Activated CD4-positive, alpha-beta T cell treated with anti-CD3 and anti-CD28 coated beads for 36 hours (primary cell): ENCODE results near the gene SYT13. TPM values are rescaled to one million over a fixed set of nuclear protein-coding genes. Genes with fewer than 3 reads are reported as not detected.

Experiments used
- ATAC-seq: fragments of 200-7000 bp; cut with Tn5 transposase; one replicate; pipeline ENCODE4 v1.10.0; 2021; ENCODE audit warnings: mild to moderate bottlenecking, moderate library complexity
- CTCF ChIA-PET: fragments of 350-600 bp; sonication (Branson Sonifier 250); formaldehyde crosslinking; loops from one replicate; lab custom pipeline; 2021; ENCODE audit warnings: antibody characterized with exemption; lab: Charles Lee
- POLR2A ChIA-PET: fragments of 350-600 bp; sonication (Branson Sonifier 250); formaldehyde crosslinking; loops from one replicate; lab custom pipeline; 2021; ENCODE audit warnings: antibody characterized with exemption, inconsistent platforms; lab: Charles Lee
- DNase-seq: peaks from one replicate; pipeline ENCODE4 v3.0.0-alpha.2; 2020
- H3K27ac Mint-ChIP-seq: one replicate; pipeline ENCODE4 v1.8.0; 2021; ENCODE audit warnings: mixed read lengths
- H3K27me3 Mint-ChIP-seq: one replicate; pipeline ENCODE4 v1.8.0; 2021; ENCODE audit warnings: mixed read lengths
- H3K36me3 Mint-ChIP-seq: one replicate; pipeline ENCODE4 v1.8.0; 2021; ENCODE audit warnings: low read depth, mixed read lengths
- H3K4me1 Mint-ChIP-seq: one replicate; pipeline ENCODE4 v1.8.0; 2021; ENCODE audit warnings: mixed read lengths
- H3K4me3 Mint-ChIP-seq: one replicate; pipeline ENCODE4 v1.8.0; 2021; ENCODE audit warnings: mild to moderate bottlenecking, moderate library complexity, mixed read lengths
- H3K9me3 Mint-ChIP-seq: one replicate; pipeline ENCODE4 v1.8.0; 2021; ENCODE audit warnings: low read depth, mixed read lengths
- intact Hi-C, 2 experiments: fragments of 100-400 bp; cut with DNase I in 1 of 2; cut with micrococcal nuclease in 1 of 2; formaldehyde crosslinking; loops; one replicate each; pipeline versions ENCODE4 v1.14.2 to v1.15.1; 2022 to 2024; cut with DNase I, micrococcal nuclease
- total RNA-seq, 2 experiments: library from RNA; stranded (reverse); gene quantifications; one replicate each; pipeline ENCODE4 v1.2.3, GENCODE V29; 2021

Gene SYT13
- total RNA-seq, 2 experiments from 2014 or later: not detected

DNA sequence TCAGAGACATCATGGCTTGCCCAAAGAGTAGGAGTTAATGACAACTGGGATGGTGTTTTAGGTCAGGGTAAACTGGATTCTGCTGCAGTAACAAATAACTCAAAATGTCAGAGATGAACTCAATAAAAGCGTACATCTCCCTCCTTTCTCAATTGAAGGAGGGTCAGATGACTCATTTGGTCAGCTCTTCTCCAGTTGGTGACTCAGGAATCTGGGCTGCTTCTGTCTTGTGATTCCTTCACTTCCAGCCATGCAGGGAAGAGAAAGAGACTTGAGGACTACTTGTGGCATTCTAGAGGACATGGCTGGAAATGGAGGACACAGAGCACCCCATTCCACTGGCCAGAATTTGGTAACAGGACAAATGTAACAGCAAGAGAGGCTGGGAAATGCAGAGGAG lies 3.2 kb upstream of the SYT13 start:
- Mint-ChIP-seq H3K4me3 (no peak overlapping the region), H3K27ac (no peak overlapping the region)
- CTCF ChIA-PET: interaction anchor here (1.0 kb wide), 1 partner anchor 179 kb away, joined by 5 read pairs; no protein-coding TSS in a partner anchor

GRCh38 chr11:45288339-45288738 lies 2.2 kb upstream of the SYT13 start:
- no peak overlapping the region for H3K4me3 Mint-ChIP-seq
- H3K9me3 Mint-ChIP-seq: no peaks in the 10 kb centered on the region
- DNase-seq: no peak
- ATAC-seq: no peak
- CTCF ChIA-PET: interaction anchor here (0.6 to 2.2 kb wide), 5 partner anchors 16 to 272 kb away, joined by 3 to 11 read pairs (median 3); no protein-coding TSS in a partner anchor
- no peak overlapping the region for H3K27ac Mint-ChIP-seq
- no peaks in the 10 kb centered on the region for H3K4me1 Mint-ChIP-seq
- H3K36me3 Mint-ChIP-seq: no peaks in the 10 kb centered on the region
- peaks cover 64% of the 10 kb centered on the region for H3K27me3 Mint-ChIP-seq
- intact Hi-C loops: no loop called here
- POLR2A ChIA-PET: no interaction called here

More for the DNA sequence above, 3.2 kb upstream of the SYT13 start:
- H3K36me3 Mint-ChIP-seq: no peaks in the 10 kb centered on the region
- no peak for ATAC-seq
- POLR2A ChIA-PET: no interaction called here
- intact Hi-C loops: no loop called here
- H3K9me3 Mint-ChIP-seq: no peaks in the 10 kb centered on the region
- no peak for DNase-seq
- no peaks in the 10 kb centered on the region for H3K4me1 Mint-ChIP-seq
- peaks cover 59% of the 10 kb centered on the region for H3K27me3 Mint-ChIP-seq

GRCh38 chr11:45287316-45287903 lies 1.3 kb upstream of the SYT13 start:
- intact Hi-C loops: no loop called here
- ChIA-PET CTCF (interaction anchor here (0.7 to 2.2 kb wide), 7 partner anchors 15 to 176 kb away, joined by 3 to 11 read pairs (median 4); no protein-coding TSS in a partner anchor), POLR2A (no interaction called here)
- no peak for ATAC-seq
- Mint-ChIP-seq H3K4me3 (no peak overlapping the region), H3K27ac (no peak overlapping the region), H3K36me3 (no peaks in the 10 kb centered on the region), H3K9me3 (no peaks in the 10 kb centered on the region), H3K27me3 (peaks cover 62% of the 10 kb centered on the region), H3K4me1 (no peaks in the 10 kb centered on the region)
- no peak for DNase-seq

GRCh38 chr11:45285250-45285828 lies 802 bp downstream of the SYT13 start:
- H3K36me3 Mint-ChIP-seq: no peaks in the 10 kb centered on the region
- DNase-seq (no peak), ATAC-seq (no peak)
- intact Hi-C loops: no loop called here
- H3K4me1 Mint-ChIP-seq: no peaks in the 10 kb centered on the region
- no peaks in the 10 kb centered on the region for H3K9me3 Mint-ChIP-seq
- POLR2A ChIA-PET: no interaction called here
- no peak overlapping the region for H3K4me3 Mint-ChIP-seq
- H3K27me3 Mint-ChIP-seq: peaks cover 57% of the 10 kb centered on the region
- H3K27ac Mint-ChIP-seq: no peak overlapping the region
- CTCF ChIA-PET: interaction anchor here (0.6 kb wide), 2 partner anchors 174 to 859 kb away, joined by 3 to 4 read pairs; no protein-coding TSS in a partner anchor

DNA sequence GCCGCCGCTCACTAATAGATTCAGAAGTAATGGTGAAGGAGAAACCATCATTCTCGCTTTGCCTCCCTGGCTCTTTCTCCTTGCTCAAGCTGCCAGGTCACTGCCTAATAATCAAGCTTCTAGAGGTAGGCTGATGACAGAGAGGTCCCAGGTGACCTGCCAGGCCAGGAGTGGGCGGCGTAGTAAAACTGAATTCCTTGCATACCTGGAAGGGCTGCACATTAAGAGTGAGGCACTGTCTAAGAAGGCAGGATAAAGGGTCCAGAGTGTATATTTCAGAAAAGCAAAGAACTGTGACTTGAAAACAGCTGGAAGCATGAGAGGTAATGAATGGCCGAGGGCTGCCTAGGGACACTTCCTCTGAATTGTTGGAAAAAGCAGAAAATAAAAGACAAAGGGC lies 4.1 kb downstream of the SYT13 start:
- CTCF ChIA-PET: no interaction called here
- Mint-ChIP-seq H3K27me3 (peaks cover 40% of the 10 kb centered on the region), H3K36me3 (no peaks in the 10 kb centered on the region), H3K4me1 (no peaks in the 10 kb centered on the region), H3K4me3 (no peak overlapping the region), H3K27ac (no peak overlapping the region), H3K9me3 (peaks cover 6% of the 10 kb centered on the region)
- ATAC-seq (no peak), DNase-seq (no peak)
- intact Hi-C loops: loop anchor here in 1 of 2 experiments (5.0 kb wide), 1 partner anchor 50 kb away; no protein-coding TSS in a partner anchor
- POLR2A ChIA-PET: no interaction called here

- peaks cover 35% of the 10 kb centered on the region for H3K27me3 Mint-ChIP-seq
- H3K4me1 Mint-ChIP-seq: no peaks in the 10 kb centered on the region
- ATAC-seq: no peak
- H3K27ac Mint-ChIP-seq: no peak overlapping the region
- H3K36me3 Mint-ChIP-seq: no peaks in the 10 kb centered on the region
- no peak for DNase-seq
- intact Hi-C loops: loop anchor here in 1 of 2 experiments (5.0 kb wide), 1 partner anchor 48 kb away; no protein-coding TSS in a partner anchor
- CTCF ChIA-PET: interaction anchor here (0.8 to 1.8 kb wide), 3 partner anchors 12 to 353 kb away, joined by 3 to 4 read pairs (median 3); no protein-coding TSS in a partner anchor
- H3K9me3 Mint-ChIP-seq: peaks cover 6% of the 10 kb centered on the region
- POLR2A ChIA-PET: no interaction called here
- no peak overlapping the region for H3K4me3 Mint-ChIP-seq
Observed at GRCh38 chr11:45280449-45280848, 5.7 kb downstream of the SYT13 start.

- H3K27ac Mint-ChIP-seq: no peak overlapping the region
- ATAC-seq: no peak
- no peaks in the 10 kb centered on the region for H3K36me3 Mint-ChIP-seq
- no peak overlapping the region for H3K4me3 Mint-ChIP-seq
- H3K4me1 Mint-ChIP-seq: no peaks in the 10 kb centered on the region
- H3K9me3 Mint-ChIP-seq: peaks cover 6% of the 10 kb centered on the region
- POLR2A ChIA-PET: no interaction called here
- CTCF ChIA-PET: interaction anchor here (1.8 kb wide), 1 partner anchor 12 kb away, joined by 4 read pairs; no protein-coding TSS in a partner anchor
- no peak for DNase-seq
- H3K27me3 Mint-ChIP-seq: peaks cover 33% of the 10 kb centered on the region
- intact Hi-C loops: loop anchor here in 1 of 2 experiments (5.0 kb wide), 1 partner anchor 47 kb away; no protein-coding TSS in a partner anchor
Observed at GRCh38 chr11:45279645-45280044, 6.5 kb downstream of the SYT13 start.

GRCh38 chr11:45278714-45279113 lies 7.4 kb downstream of the SYT13 start:
- intact Hi-C loops: no loop called here
- Mint-ChIP-seq H3K9me3 (peaks cover 6% of the 10 kb centered on the region), H3K27ac (no peak overlapping the region), H3K36me3 (no peaks in the 10 kb centered on the region), H3K4me1 (no peaks in the 10 kb centered on the region), H3K27me3 (peaks cover 24% of the 10 kb centered on the region), H3K4me3 (no peak overlapping the region)
- CTCF ChIA-PET: no interaction called here
- POLR2A ChIA-PET: no interaction called here
- no peak for ATAC-seq
- no peak for DNase-seq

GRCh38 chr11:45275828-45276227 lies 10.3 kb downstream of the SYT13 start:
- no peaks in the 10 kb centered on the region for H3K36me3 Mint-ChIP-seq
- H3K4me3 Mint-ChIP-seq: no peak overlapping the region
- ChIA-PET POLR2A (no interaction called here), CTCF (interaction anchor here (0.5 to 0.7 kb wide), 2 partner anchors 283 to 922 kb away, joined by 3 read pairs; no protein-coding TSS in a partner anchor)
- intact Hi-C loops: no loop called here
- peaks cover 6% of the 10 kb centered on the region for H3K9me3 Mint-ChIP-seq
- ATAC-seq (no peak), DNase-seq (no peak)
- H3K27ac Mint-ChIP-seq: no peak overlapping the region
- no peaks in the 10 kb centered on the region for H3K4me1 Mint-ChIP-seq
- H3K27me3 Mint-ChIP-seq: peaks cover 29% of the 10 kb centered on the region

DNA sequence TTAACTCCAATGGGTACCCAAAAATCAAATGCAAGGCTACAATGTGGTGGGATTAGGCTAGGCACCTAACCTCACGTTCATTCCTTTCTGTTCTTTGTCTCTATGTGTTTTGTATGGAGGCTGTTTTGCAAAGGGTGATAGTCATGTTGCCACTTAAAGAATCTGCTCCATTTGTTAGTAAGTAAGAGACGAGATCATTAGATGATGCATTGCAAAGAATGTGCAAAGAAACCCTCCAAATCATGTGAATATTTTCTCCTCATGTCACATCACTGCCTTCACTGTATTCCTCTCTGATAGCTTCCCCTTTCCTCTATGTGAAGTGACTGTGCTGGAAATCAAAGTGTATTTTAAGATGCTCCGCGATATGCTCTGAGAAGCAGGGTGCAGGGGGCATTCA lies 11.9 kb downstream of the SYT13 start:
- no peak for ATAC-seq
- Mint-ChIP-seq H3K9me3 (no peaks in the 10 kb centered on the region), H3K36me3 (no peaks in the 10 kb centered on the region), H3K27ac (no peak overlapping the region), H3K4me1 (no peaks in the 10 kb centered on the region), H3K27me3 (peaks cover 31% of the 10 kb centered on the region), H3K4me3 (no peak overlapping the region)
- ChIA-PET CTCF (no interaction called here), POLR2A (no interaction called here)
- DNase-seq: no peak
- intact Hi-C loops: no loop called here

- Mint-ChIP-seq H3K9me3 (no peaks in the 10 kb centered on the region), H3K4me1 (no peaks in the 10 kb centered on the region), H3K4me3 (no peak overlapping the region), H3K27me3 (peaks cover 37% of the 10 kb centered on the region), H3K27ac (no peak overlapping the region), H3K36me3 (no peaks in the 10 kb centered on the region)
- no peak for DNase-seq
- intact Hi-C loops: no loop called here
- CTCF ChIA-PET: no interaction called here
- POLR2A ChIA-PET: no interaction called here
- no peak for ATAC-seq
Observed at GRCh38 chr11:45273509-45273908, 12.6 kb downstream of the SYT13 start.
